Astrocyte (in vitro differentiated cells and primary cell): ENCODE data around the gene NFIA. TPM values are rescaled to one million over a fixed set of nuclear protein-coding genes. Genes with fewer than 3 reads are reported as not detected.

ENCODE experiments used
- DNase-seq: peaks from one replicate; pipeline ENCODE4 v3.0.0-alpha.2; 2010; ENCODE audit warnings: low read depth
- FAIRE-seq: peaks from 2 replicates; lab custom pipeline; 2011; peaks lifted over from hg19 to GRCh38; lab: Jason Lieb, UNC
- H2AFZ ChIP-seq: 2 replicates; pipeline ENCODE4 v1.6.0; 2012; ENCODE audit warnings: low read depth, low read length, inconsistent platforms
- H3K27ac ChIP-seq: 2 replicates; pipeline ENCODE4 v1.5.1; 2011; ENCODE audit warnings: low read depth, low read length, inconsistent platforms
- H3K27me3 ChIP-seq: 2 replicates; pipeline ENCODE4 v1.6.0; 2011; ENCODE audit warnings: low read length, inconsistent platforms; ENCODE audit not compliant: insufficient read depth
- H3K36me3 ChIP-seq: 2 replicates; pipeline ENCODE4 v1.5.1; 2011; ENCODE audit warnings: low read length, inconsistent platforms; ENCODE audit not compliant: insufficient read depth
- H3K4me1 ChIP-seq: 2 replicates; pipeline ENCODE4 v1.5.1; 2011; ENCODE audit warnings: low read length, inconsistent platforms; ENCODE audit not compliant: insufficient read depth
- H3K4me2 ChIP-seq: 2 replicates; pipeline ENCODE4 v1.6.0; 2012; ENCODE audit warnings: low read length, inconsistent platforms
- H3K4me3 ChIP-seq: 2 replicates; pipeline ENCODE4 v1.5.1; 2011; ENCODE audit warnings: low read depth, mild to moderate bottlenecking, low read length, inconsistent platforms; ENCODE audit not compliant: insufficient read depth
- H3K79me2 ChIP-seq: 2 replicates; pipeline ENCODE4 v1.6.0; 2012; ENCODE audit warnings: mild to moderate bottlenecking, low read length, inconsistent platforms; ENCODE audit not compliant: insufficient read depth
- H3K9ac ChIP-seq: 2 replicates; pipeline ENCODE4 v1.6.0; 2012; ENCODE audit warnings: mild to moderate bottlenecking, low read length, inconsistent platforms
- H3K9me3 ChIP-seq: 2 replicates; pipeline ENCODE4 v1.5.1; 2012; ENCODE audit warnings: low read depth, mild to moderate bottlenecking, low read length, inconsistent platforms; ENCODE audit not compliant: insufficient read depth
- H4K20me1 ChIP-seq: 2 replicates; pipeline ENCODE4 v1.6.0; 2012; ENCODE audit warnings: low read length, inconsistent platforms; ENCODE audit not compliant: insufficient read depth
- H3K27ac Mint-ChIP-seq: one replicate; pipeline ENCODE4 v1.8.0; 2021; ENCODE audit warnings: mild to moderate bottlenecking, mixed read lengths; ENCODE audit not compliant: unreplicated experiment
- H3K27me3 Mint-ChIP-seq: one replicate; pipeline ENCODE4 v1.8.0; 2021; ENCODE audit warnings: low read depth, mixed read lengths; ENCODE audit not compliant: unreplicated experiment
- H3K36me3 Mint-ChIP-seq: one replicate; pipeline ENCODE4 v1.8.0; 2021; ENCODE audit warnings: low read depth, mixed read lengths; ENCODE audit not compliant: unreplicated experiment
- H3K4me1 Mint-ChIP-seq: one replicate; pipeline ENCODE4 v1.8.0; 2021; ENCODE audit warnings: low read depth, mixed read lengths; ENCODE audit not compliant: unreplicated experiment
- H3K4me3 Mint-ChIP-seq: one replicate; pipeline ENCODE4 v1.8.0; 2021; ENCODE audit warnings: mild to moderate bottlenecking, moderate library complexity, mixed read lengths; ENCODE audit not compliant: unreplicated experiment
- H3K9me3 Mint-ChIP-seq: one replicate; pipeline ENCODE4 v1.8.0; 2021; ENCODE audit warnings: mild to moderate bottlenecking, mixed read lengths; ENCODE audit not compliant: unreplicated experiment
- CTCF ChIP-seq: IDR thresholded peaks from 2 replicates; pipeline ENCODE4 v1.5.1; 2011; ENCODE audit warnings: low read depth, mild to moderate bottlenecking, inconsistent platforms, low read length, moderate library complexity; ENCODE audit not compliant: insufficient read depth
- EZH2 ChIP-seq: IDR thresholded peaks from 2 replicates; pipeline ENCODE4 v1.6.1; 2012; ENCODE audit warnings: mild to moderate bottlenecking, low read length, inconsistent platforms; ENCODE audit not compliant: insufficient read depth
- total RNA-seq: library from RNA; stranded (reverse); gene quantifications from 2 replicates; pipeline ENCODE4 v1.2.1, GENCODE V29; 2021

Gene NFIA
- total RNA-seq, 1 donor from 2014 or later = 4.6 TPM

- H3K4me1 ChIP-seq = no peaks in the 10 kb centered on the region
- no peak overlapping the region for H3K27ac ChIP-seq
- H4K20me1 ChIP-seq = no peaks in the 10 kb centered on the region
- H3K9ac ChIP-seq = no peak overlapping the region
- Mint-ChIP-seq H3K4me3 (no peak overlapping the region), H3K9me3 (no peaks in the 10 kb centered on the region), H3K4me1 (no peaks in the 10 kb centered on the region), H3K27me3 (peaks cover 6% of the 10 kb centered on the region), H3K36me3 (no peaks in the 10 kb centered on the region), H3K27ac (no peak overlapping the region)
- DNase-seq (no peak), FAIRE-seq (peak; percentile 74)
- TF ChIP-seq CTCF = no peak
- TF ChIP-seq EZH2 = no peak
- no peak overlapping the region for H3K4me2 ChIP-seq
- H3K27me3 ChIP-seq = no peaks in the 10 kb centered on the region
- no peaks in the 10 kb centered on the region for H3K9me3 ChIP-seq
- no peak overlapping the region for H2AFZ ChIP-seq
- H3K36me3 ChIP-seq = no peaks in the 10 kb centered on the region
- H3K4me3 ChIP-seq = no peak overlapping the region
- H3K79me2 ChIP-seq = no peaks in the 10 kb centered on the region
Measured at GRCh38 chr1:61130338-61131000, 48.1 kb downstream of the NFIA start.

- FAIRE-seq (no peak), DNase-seq (no peak)
- TF ChIP-seq CTCF (no peak), EZH2 (no peak)
- Histone ChIP-seq H3K4me1 (no peaks in the 10 kb centered on the region), H3K36me3 (no peaks in the 10 kb centered on the region), H3K27ac (no peak overlapping the region), H4K20me1 (no peaks in the 10 kb centered on the region), H2AFZ (no peak overlapping the region), H3K4me3 (no peak overlapping the region), H3K4me2 (no peak overlapping the region), H3K79me2 (no peaks in the 10 kb centered on the region), H3K27me3 (no peaks in the 10 kb centered on the region), H3K9me3 (no peaks in the 10 kb centered on the region), H3K9ac (no peak overlapping the region)
- Mint-ChIP-seq H3K4me3 (no peak overlapping the region), H3K36me3 (no peaks in the 10 kb centered on the region), H3K4me1 (no peaks in the 10 kb centered on the region), H3K9me3 (no peaks in the 10 kb centered on the region), H3K27me3 (peaks cover 10% of the 10 kb centered on the region), H3K27ac (no peak overlapping the region)
Measured at GRCh38 chr1:61131248-61131647, 48.9 kb downstream of the NFIA start.

GRCh38 chr1:61131716-61132115 is 49.4 kb downstream of the NFIA start:
- no peak for TF ChIP-seq EZH2
- TF ChIP-seq CTCF = no peak
- no peaks in the 10 kb centered on the region for H3K36me3 Mint-ChIP-seq
- no peak for FAIRE-seq
- no peaks in the 10 kb centered on the region for H3K9me3 ChIP-seq
- H3K27me3 Mint-ChIP-seq = peaks cover 10% of the 10 kb centered on the region
- H3K27ac ChIP-seq = no peak overlapping the region
- H3K36me3 ChIP-seq = no peaks in the 10 kb centered on the region
- H2AFZ ChIP-seq = no peak overlapping the region
- no peaks in the 10 kb centered on the region for H3K9me3 Mint-ChIP-seq
- H3K27me3 ChIP-seq = no peaks in the 10 kb centered on the region
- no peaks in the 10 kb centered on the region for H3K4me1 Mint-ChIP-seq
- no peak overlapping the region for H3K4me3 Mint-ChIP-seq
- H3K4me2 ChIP-seq = no peak overlapping the region
- H3K27ac Mint-ChIP-seq = no peak overlapping the region
- no peak for DNase-seq
- H4K20me1 ChIP-seq = no peaks in the 10 kb centered on the region
- H3K9ac ChIP-seq = no peak overlapping the region
- no peak overlapping the region for H3K4me3 ChIP-seq
- no peaks in the 10 kb centered on the region for H3K79me2 ChIP-seq
- H3K4me1 ChIP-seq = no peaks in the 10 kb centered on the region
